A549 (cell line): ENCODE measurements around the gene THUMPD3. TPM values are rescaled to one million over a fixed set of nuclear protein-coding genes. Genes with fewer than 3 reads are reported as not detected.

Source experiments
- ATAC-seq, 2 experiments: fragments of 200-7000 bp in 1 of 2; fragments of >200 bp in 1 of 2; cut with Nextera tagmentation in 1 of 2; cut with Tn5 transposase in 1 of 2; 3 replicates each; pipeline versions ENCODE4 v1.8.0 to v1.9.1; 2018 to 2020; ENCODE audit warnings: mild to moderate bottlenecking in 1 of 2, moderate library complexity in 1 of 2
- CTCF ChIA-PET: fragments of 300-600 bp; sonication (Branson Sonifier 250); formaldehyde crosslinking; extraction: SDS; loops from one replicate; lab custom pipeline; 2021; ENCODE audit warnings: antibody characterized with exemption, inconsistent platforms; lab: Yijun Ruan, JAX
- POLR2A ChIA-PET: fragments of 350-600 bp; formaldehyde crosslinking; extraction: SDS; loops from one replicate; lab custom pipeline; 2021; ENCODE audit warnings: antibody characterized with exemption, inconsistent platforms; lab: Yijun Ruan, JAX
- DNase-seq, 2 experiments: peaks; one replicate each; pipeline versions ENCODE4 v3.0.0 to v3.0.0-alpha.2; 2011 to 2016; ENCODE audit warnings: low read depth in 1 of 2, low spot score in 1 of 2
- FAIRE-seq: peaks from 2 replicates; lab custom pipeline; 2011; peaks lifted over from hg19 to GRCh38; lab: Jason Lieb, UNC
- H3K27ac ChIP-seq, 2 experiments: fragments of >200 bp; sonication (Bioruptor Twin); formaldehyde crosslinking; 3 replicates each; pipeline ENCODE4 v1.5.1; 2016 to 2017
- H3K4me1 ChIP-seq: fragments of >200 bp; sonication (Bioruptor Twin); formaldehyde crosslinking; 3 replicates; pipeline ENCODE4 v1.6.1; 2016
- H3K4me2 ChIP-seq: fragments of >200 bp; sonication (Bioruptor Twin); formaldehyde crosslinking; 3 replicates; pipeline ENCODE4 v1.6.1; 2016
- H3K4me3 ChIP-seq: fragments of >200 bp; sonication (Bioruptor Twin); formaldehyde crosslinking; 3 replicates; pipeline ENCODE4 v1.5.1; 2016
- H3K9me3 ChIP-seq: fragments of >200 bp; sonication (Bioruptor Twin); formaldehyde crosslinking; 3 replicates; pipeline ENCODE4 v1.6.1; 2016
- CBX2 ChIP-seq: fragments of 200-600 bp; sonication (generic); IDR thresholded peaks from 2 replicates; pipeline ENCODE4 v1.6.1; 2016; ENCODE audit warnings: low read depth, mild to moderate bottlenecking, borderline replicate concordance
- CHD4 ChIP-seq: fragments of 200-600 bp; sonication (generic); IDR thresholded peaks from 2 replicates; pipeline ENCODE4 v1.6.1; 2016; ENCODE audit warnings: antibody characterized with exemption, mild to moderate bottlenecking, borderline replicate concordance
- FOSL2 ChIP-seq, 2 experiments: fragments of 450-650 bp in 1 of 2; fragments of >200 bp in 1 of 2; sonication (Bioruptor Twin) in 1 of 2; formaldehyde crosslinking; IDR thresholded peaks; 2 replicates each; pipeline versions ENCODE4 v1.5.0 to v1.6.1; 2016 to 2020; ENCODE audit warnings: mild to moderate bottlenecking in 1 of 2, moderate library complexity in 1 of 2
- FOXS1 ChIP-seq: fragments of 250-450 bp; sonication (Bioruptor Pico); IDR thresholded peaks from 2 replicates; pipeline ENCODE4 v1.5.0; 2020; ENCODE audit warnings: mild to moderate bottlenecking, moderate library complexity
- HEYL ChIP-seq: fragments of 250-450 bp; sonication (Bioruptor Pico); IDR thresholded peaks from 2 replicates; pipeline ENCODE4 v1.8.0; 2021; ENCODE audit warnings: mild to moderate bottlenecking, moderate library complexity
- HOXA7 ChIP-seq: fragments of 250-450 bp; sonication (Bioruptor Pico); IDR thresholded peaks from 2 replicates; pipeline ENCODE4 v1.5.0; 2020; ENCODE audit warnings: mild to moderate bottlenecking, moderate library complexity
- HOXB13 ChIP-seq: fragments of 250-450 bp; sonication (Bioruptor Pico); IDR thresholded peaks from 2 replicates; pipeline ENCODE4 v1.5.0; 2020; ENCODE audit warnings: low read depth, mild to moderate bottlenecking, moderate library complexity
- HOXB5 ChIP-seq: fragments of 250-450 bp; sonication (Bioruptor Pico); IDR thresholded peaks from 2 replicates; pipeline ENCODE4 v1.5.0; 2020; ENCODE audit warnings: mild to moderate bottlenecking, moderate library complexity
- KDM5A ChIP-seq: fragments of 200-600 bp; sonication (generic); IDR thresholded peaks from 2 replicates; pipeline ENCODE4 v1.6.1; 2016; ENCODE audit warnings: antibody characterized with exemption, mild to moderate bottlenecking
- MYC ChIP-seq: IDR thresholded peaks from 2 replicates; pipeline ENCODE4 v1.6.1; 2012; ENCODE audit warnings: mild to moderate bottlenecking, inconsistent platforms, low read length, improper control_type of control experiment, borderline replicate concordance
- NPAS2 ChIP-seq: fragments of 250-450 bp; sonication (Bioruptor Pico); IDR thresholded peaks from 2 replicates; pipeline ENCODE4 v1.8.0; 2022; ENCODE audit warnings: mild to moderate bottlenecking, moderate library complexity, borderline replicate concordance
- NR3C1 ChIP-seq: fragments of >200 bp; sonication (Bioruptor Twin); formaldehyde crosslinking; IDR thresholded peaks from 3 replicates; pipeline ENCODE4 v1.6.1; 2017
- PHF8 ChIP-seq: fragments of 200-600 bp; sonication (generic); IDR thresholded peaks from 2 replicates; pipeline ENCODE4 v1.6.1; 2016; ENCODE audit warnings: low read depth, mild to moderate bottlenecking, antibody characterized with exemption, moderate library complexity, borderline replicate concordance
- POLR2AphosphoS2 ChIP-seq: conservative IDR thresholded peaks from 2 replicates; pipeline ENCODE4 v1.6.1; 2012; ENCODE audit warnings: low read length, improper control_type of control experiment, inconsistent platforms
- RAD21 ChIP-seq, 2 experiments: fragments of >200 bp in 1 of 2; sonication (Bioruptor Twin) in 1 of 2; formaldehyde crosslinking in 1 of 2; IDR thresholded peaks in 1 of 2; conservative IDR thresholded peaks in 1 of 2; 2 replicates in 1 of 2; 3 replicates in 1 of 2; pipeline ENCODE4 v1.6.1; 2012 to 2018; ENCODE audit warnings: inconsistent platforms in 1 of 2
- RARB ChIP-seq: fragments of 250-450 bp; sonication (Bioruptor Pico); IDR thresholded peaks from 2 replicates; pipeline ENCODE4 v1.8.0; 2021; ENCODE audit warnings: mild to moderate bottlenecking, moderate library complexity
- RNF2 ChIP-seq: fragments of 200-600 bp; sonication (generic); IDR thresholded peaks from 2 replicates; pipeline ENCODE4 v1.6.1; 2016; ENCODE audit warnings: low read depth, mild to moderate bottlenecking, antibody characterized with exemption, moderate library complexity, borderline replicate concordance
- TFCP2L1 ChIP-seq: fragments of 250-450 bp; sonication (Bioruptor Pico); IDR thresholded peaks from 2 replicates; pipeline ENCODE4 v1.5.0; 2021; ENCODE audit warnings: mild to moderate bottlenecking
- ZFP36 ChIP-seq: fragments of 450-650 bp; IDR thresholded peaks from 2 replicates; pipeline ENCODE4 v1.6.1; 2014; ENCODE audit warnings: borderline replicate concordance; ENCODE audit not compliant: partially characterized antibody
- ZNF302 ChIP-seq: fragments of 250-450 bp; sonication (Bioruptor Pico); IDR thresholded peaks from 2 replicates; pipeline ENCODE4 v1.9.0; 2021; ENCODE audit warnings: inconsistent platforms, mild to moderate bottlenecking, moderate library complexity
- ZSCAN20 ChIP-seq: fragments of 250-450 bp; sonication (Bioruptor Pico); IDR thresholded peaks from 2 replicates; pipeline ENCODE4 v1.8.0; 2022; ENCODE audit warnings: mild to moderate bottlenecking, moderate library complexity
- WGBS: methylation state at CpG from one replicate; pipeline ENCODE4 v1.1.6; 2017; ENCODE audit errors: missing lambda C conversion rate; 5-methylcytosine and 5-hydroxymethylcytosine counted together
- polyA plus RNA-seq, 4 experiments: library from polyadenylated mRNA; depleted of rRNA in 3 of 4; stranded (reverse); fragments of >200 nt; fragmentation: RNase III in 1 of 4; extraction: RNeasy Plus Mini Kit Qiagen cat#74134 plus additional on column Dnase treatment in 1 of 4; gene quantifications; 2 replicates in 3 of 4; 3 replicates in 1 of 4; pipeline ENCODE4 v1.2.3, GENCODE V29; 2011 to 2017
- TF ChIP-seq, protein P1 (sequence below): IDR thresholded peaks from 2 replicates; pipeline ENCODE4 v1.6.1; 2012
- TF ChIP-seq, protein P2 (sequence below): fragments of 200-600 bp; sonication (generic); IDR thresholded peaks from 2 replicates; pipeline ENCODE4 v1.6.1; 2016; ENCODE audit warnings: antibody characterized with exemption, mild to moderate bottlenecking, moderate library complexity

THUMPD3 gene
- polyA plus RNA-seq, 2 of the 4 experiments (the other 2 are of a cell fraction): 53.9 to 86.0 TPM

DNA sequence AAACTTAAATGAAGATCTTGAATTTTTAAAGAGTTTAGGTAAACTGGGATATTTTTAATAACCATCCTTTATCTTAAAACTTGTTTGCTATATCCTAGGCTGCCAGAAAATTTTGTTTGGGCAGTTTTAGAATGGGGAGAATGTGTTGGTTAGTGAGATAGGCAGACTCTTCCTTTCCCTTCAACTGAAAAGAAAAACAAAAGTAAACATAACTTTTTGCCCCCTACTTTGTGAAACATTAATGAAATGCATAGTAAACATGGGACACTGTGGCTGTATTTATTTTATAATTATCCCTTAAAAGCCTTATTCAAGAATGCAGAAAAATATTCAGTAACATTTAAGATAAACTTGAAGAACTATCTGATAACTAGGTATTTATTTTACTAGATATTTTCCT, 65.6 kb downstream of the THUMPD3 start:
- H3K4me2 ChIP-seq: peak overlapping the region; percentile 25; the same call in 1 of the 3 replicates
- peaks cover 61% of the 10 kb centered on the region for H3K4me1 ChIP-seq
- no peak overlapping the region for H3K4me3 ChIP-seq
- no peak overlapping the region for H3K27ac ChIP-seq
- no peak for DNase-seq
- ATAC-seq: no peak
- ChIA-PET CTCF (interaction anchor here (1.0 to 1.9 kb wide), 3 partner anchors 12 to 19 kb away, joined by 3 to 4 read pairs (median 3); no protein-coding TSS in a partner anchor), POLR2A (no interaction called here)
- no peak for FAIRE-seq
- no peaks in the 10 kb centered on the region for H3K9me3 ChIP-seq
- TF ChIP-seq MYC (no peak), NR3C1 (no peak), CHD4 (no peak), POLR2AphosphoS2 (no peak), RARB (CRISPR knock-in tag) (no peak), FOSL2 (IDR thresholded peaks at IDR 0.05) (no peak), FOSL2 (CRISPR knock-in tag; IDR thresholded peaks at IDR 0.05) (no peak), RAD21 (conservative IDR thresholded peaks at IDR 0.05 in 1 of 2, IDR thresholded peaks at IDR 0.05 in 1 of 2) (no peak), ZNF302 (CRISPR knock-in tag) (no peak)

DNA sequence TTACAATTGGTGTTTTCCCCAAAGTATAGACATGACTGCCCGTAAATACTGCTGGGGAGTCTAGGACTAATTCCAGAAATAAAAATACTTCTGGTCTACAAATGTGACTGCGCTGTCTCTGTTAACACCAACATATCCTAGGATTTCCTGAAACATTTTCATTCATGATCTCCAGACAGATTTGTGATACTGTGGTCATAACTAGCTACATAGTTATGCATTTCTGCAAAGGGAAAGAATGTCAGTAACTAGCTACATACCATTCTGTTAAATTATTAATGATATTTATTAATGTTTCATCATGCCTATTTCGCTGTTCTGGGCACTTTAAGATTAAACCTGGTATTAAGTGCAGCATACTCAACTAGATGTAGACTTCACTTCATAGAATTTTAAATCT, 67.9 kb downstream of the THUMPD3 start:
- Histone ChIP-seq H3K4me2 (peak overlapping the region; percentile 26; the same call in 1 of the 3 replicates), H3K4me1 (peaks cover 49% of the 10 kb centered on the region), H3K9me3 (no peaks in the 10 kb centered on the region), H3K27ac (no peak overlapping the region), H3K4me3 (no peak overlapping the region)
- TF ChIP-seq CBX2 (no peak), ZSCAN20 (CRISPR knock-in tag) (no peak), PHF8 (no peak), ZFP36 (no peak), FOXS1 (CRISPR knock-in tag) (no peak), KDM5A (no peak), FOSL2 (IDR thresholded peaks at IDR 0.05) (no peak), FOSL2 (CRISPR knock-in tag; IDR thresholded peaks at IDR 0.05) (no peak), HOXA7 (CRISPR knock-in tag) (no peak), RNF2 (no peak), TFCP2L1 (no peak), HEYL (CRISPR knock-in tag) (no peak), HOXB5 (CRISPR knock-in tag) (no peak), NPAS2 (CRISPR knock-in tag) (no peak), HOXB13 (no peak)
- TF ChIP-seq, protein P1, sequence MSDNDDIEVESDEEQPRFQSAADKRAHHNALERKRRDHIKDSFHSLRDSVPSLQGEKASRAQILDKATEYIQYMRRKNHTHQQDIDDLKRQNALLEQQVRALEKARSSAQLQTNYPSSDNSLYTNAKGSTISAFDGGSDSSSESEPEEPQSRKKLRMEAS: no peak
- TF ChIP-seq, protein P2, sequence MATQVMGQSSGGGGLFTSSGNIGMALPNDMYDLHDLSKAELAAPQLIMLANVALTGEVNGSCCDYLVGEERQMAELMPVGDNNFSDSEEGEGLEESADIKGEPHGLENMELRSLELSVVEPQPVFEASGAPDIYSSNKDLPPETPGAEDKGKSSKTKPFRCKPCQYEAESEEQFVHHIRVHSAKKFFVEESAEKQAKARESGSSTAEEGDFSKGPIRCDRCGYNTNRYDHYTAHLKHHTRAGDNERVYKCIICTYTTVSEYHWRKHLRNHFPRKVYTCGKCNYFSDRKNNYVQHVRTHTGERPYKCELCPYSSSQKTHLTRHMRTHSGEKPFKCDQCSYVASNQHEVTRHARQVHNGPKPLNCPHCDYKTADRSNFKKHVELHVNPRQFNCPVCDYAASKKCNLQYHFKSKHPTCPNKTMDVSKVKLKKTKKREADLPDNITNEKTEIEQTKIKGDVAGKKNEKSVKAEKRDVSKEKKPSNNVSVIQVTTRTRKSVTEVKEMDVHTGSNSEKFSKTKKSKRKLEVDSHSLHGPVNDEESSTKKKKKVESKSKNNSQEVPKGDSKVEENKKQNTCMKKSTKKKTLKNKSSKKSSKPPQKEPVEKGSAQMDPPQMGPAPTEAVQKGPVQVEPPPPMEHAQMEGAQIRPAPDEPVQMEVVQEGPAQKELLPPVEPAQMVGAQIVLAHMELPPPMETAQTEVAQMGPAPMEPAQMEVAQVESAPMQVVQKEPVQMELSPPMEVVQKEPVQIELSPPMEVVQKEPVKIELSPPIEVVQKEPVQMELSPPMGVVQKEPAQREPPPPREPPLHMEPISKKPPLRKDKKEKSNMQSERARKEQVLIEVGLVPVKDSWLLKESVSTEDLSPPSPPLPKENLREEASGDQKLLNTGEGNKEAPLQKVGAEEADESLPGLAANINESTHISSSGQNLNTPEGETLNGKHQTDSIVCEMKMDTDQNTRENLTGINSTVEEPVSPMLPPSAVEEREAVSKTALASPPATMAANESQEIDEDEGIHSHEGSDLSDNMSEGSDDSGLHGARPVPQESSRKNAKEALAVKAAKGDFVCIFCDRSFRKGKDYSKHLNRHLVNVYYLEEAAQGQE: no peak
- ChIA-PET POLR2A (interaction anchor here (1.3 kb wide), 1 partner anchor 67 kb away, joined by 3 read pairs; no protein-coding TSS in a partner anchor), CTCF (interaction anchor here (1.6 to 1.7 kb wide), 2 partner anchors 15 to 78 kb away, joined by 6 to 7 read pairs; no protein-coding TSS in a partner anchor)
- ATAC-seq: no peak; a peak in 1 of 6 replicates
- DNase-seq: no peak
- 82% methylated on average over 3 of the region's 3 CpGs for WGBS
- no peak for FAIRE-seq
